HG03039 (cell line): ENCODE results near the gene MZB1.

Experiments
- ATAC-seq: cut with Tn5 transposase; IDR thresholded peaks from one replicate; pipeline ENCODE4 v1.9.1; 2021; ENCODE audit warnings: mild to moderate bottlenecking, moderate library complexity; ENCODE audit not compliant: unreplicated experiment

The MZB1 gene

DNA sequence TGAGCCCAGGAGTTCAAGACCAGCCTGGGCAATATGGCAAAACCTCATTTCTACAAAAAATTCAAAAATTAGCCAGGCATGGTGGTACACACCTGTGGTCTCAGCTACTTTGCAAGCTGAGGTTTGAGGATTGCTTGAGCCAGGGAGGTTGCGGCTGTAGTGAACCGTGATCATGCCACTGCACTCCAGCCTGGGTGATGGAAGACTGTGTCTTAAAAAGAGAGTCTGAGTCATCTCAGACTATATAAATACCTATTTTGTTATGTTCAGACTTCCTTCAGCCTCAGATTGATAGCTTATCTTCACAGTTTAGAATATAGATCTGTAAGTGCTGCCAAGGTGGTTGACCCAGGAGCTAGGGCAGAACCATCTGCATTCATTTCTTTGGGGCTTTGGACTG is 49.7 kb downstream of the MZB1 start:
- ATAC-seq, result no peak
